HK-2 (cell line): ENCODE data around the gene OTUD3.
"Not testable (repeated sequence)": the region's sequence is repeated elsewhere in the genome, so short reads cannot be mapped to it uniquely, and the experiment has no call there.

Experiments
- DNase-seq: peaks from one replicate; pipeline ENCODE4 v3.0.0-alpha.2; 2018; ENCODE audit not compliant: unreplicated experiment

Gene OTUD3

GRCh38 chr1:19882111-19883071 lies at the start of gene OTUD3:
TSS of gene OTUD3 (plus strand) at chr1:19882395. CDS start at chr1:19882514, 119 bp downstream.
- peak; percentile 96 for DNase-seq

- no peak for DNase-seq
Observed at GRCh38 chr1:19835578-19835977, 46.6 kb upstream of the OTUD3 start.

DNA sequence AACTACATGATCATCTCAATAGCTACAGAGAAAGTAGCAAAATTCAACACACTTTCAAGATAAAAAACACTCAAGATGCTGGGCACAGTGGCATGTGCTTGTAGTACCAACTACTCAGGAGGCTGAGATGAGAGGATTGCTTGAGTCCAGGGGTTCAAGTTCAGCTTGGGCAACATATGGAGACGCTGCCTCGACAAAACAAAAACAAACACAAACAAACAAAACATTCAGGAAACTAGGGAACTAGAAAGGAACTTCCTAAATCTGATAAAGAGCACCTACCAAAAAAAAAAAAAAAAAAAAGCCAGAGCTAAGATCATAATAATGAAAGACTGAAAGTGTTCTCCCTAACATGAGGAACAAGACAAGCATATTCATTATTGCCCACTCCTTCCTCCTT lies 44.3 kb upstream of the OTUD3 start:
- no peak for DNase-seq

- DNase-seq, result no peak
Observed at GRCh38 chr1:19840228-19840627, 42.0 kb upstream of the OTUD3 start.

DNA sequence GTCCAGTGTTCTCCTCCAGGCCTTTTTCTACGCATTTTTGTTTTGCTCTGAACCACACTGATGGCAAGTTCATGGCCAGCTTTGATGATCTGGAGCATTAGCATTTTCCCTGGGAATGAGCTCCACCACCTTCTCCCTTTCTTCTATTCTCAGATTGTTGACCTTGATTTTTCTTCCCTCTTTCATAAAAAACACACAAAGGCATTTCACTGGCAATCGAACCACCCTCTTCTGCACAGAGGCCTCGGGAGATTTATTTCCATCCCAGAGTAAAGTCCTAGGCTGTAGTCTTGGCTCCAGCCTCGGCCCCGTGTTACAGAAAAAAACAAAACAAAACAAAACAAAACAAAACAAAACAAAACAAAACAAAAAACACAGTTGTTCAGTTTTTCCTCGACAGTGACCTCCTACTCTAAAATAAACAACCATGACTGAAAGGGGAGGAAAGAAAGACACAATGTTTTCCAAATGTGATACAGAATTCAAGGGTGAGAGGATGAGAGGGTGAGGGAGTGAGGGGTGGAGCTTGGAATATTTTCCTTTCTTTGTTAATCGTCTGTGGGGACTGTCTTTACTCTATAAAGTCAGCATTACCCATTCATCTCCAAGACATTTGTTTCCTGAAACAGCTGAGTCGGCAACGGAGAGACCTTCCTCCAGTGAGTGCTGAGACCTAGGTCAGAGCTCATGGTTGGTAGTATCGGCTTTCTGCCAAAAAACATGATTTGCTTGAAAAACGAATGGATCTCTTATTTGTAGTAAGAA lies 37.3 kb upstream of the OTUD3 start:
- DNase-seq, result no peak

GRCh38 chr1:19845555-19845954 lies 36.6 kb upstream of the OTUD3 start:
- no peak for DNase-seq

DNA sequence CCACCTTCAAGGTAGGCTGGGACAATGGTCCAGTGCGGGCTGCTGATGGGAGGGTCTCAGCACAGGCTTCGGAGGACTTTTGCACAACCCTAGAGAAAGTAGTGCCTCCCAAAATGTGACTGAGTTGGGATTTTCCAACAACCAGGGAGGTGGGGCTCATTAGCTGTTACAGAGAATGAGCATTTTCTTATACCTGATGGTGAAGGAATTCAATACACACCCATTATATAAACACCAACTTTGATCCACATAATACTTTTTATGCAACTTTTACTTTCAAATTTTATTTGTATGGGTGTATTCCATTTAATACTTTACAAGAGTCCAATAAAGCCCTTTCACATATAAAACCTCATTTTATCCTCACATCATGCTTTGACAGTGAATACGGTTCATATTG lies 35.9 kb upstream of the OTUD3 start:
- no peak for DNase-seq

DNA sequence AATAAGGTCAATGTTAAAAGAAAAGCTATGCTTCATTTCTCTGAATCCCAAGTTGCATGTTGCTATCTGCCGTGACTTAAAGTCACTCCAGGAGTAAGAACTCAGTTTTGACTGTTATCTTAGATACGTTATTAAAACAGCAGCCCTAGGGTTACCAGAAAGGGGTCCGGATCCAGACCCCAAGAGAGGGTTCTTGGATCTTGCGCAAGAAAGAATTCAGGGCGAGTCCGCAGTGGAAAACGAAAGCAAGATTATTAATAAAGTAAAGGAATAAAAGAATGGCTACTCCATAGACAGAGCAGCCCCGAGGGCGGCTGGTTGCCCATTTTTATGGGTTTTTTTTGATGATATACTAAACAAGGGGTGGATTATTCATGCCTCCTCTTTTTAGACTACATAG lies 34.9 kb upstream of the OTUD3 start:
- not testable (repeated sequence) for DNase-seq

GRCh38 chr1:19849307-19849706 lies 32.9 kb upstream of the OTUD3 start:
- not testable (repeated sequence) for DNase-seq

DNA sequence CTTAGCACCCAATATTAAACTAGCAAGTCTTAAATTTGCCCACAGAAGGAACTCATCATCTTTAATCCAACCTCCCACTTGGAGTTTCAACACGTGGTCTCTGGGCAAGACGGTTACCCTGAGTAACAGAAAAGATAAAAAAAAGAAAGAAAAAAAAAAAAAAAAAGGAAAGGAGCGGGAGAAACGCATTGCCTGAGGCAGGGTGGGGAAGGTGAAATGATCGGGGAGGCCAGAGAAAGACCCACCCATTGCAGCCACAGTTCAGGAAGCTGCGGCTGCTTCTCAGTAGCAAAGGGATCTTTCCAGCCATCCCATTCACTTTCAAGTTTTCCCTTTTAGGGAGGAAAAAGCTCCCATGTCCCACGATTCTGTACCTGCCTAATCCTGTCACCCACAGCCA lies 32.0 kb upstream of the OTUD3 start:
- DNase-seq, result no peak

DNA sequence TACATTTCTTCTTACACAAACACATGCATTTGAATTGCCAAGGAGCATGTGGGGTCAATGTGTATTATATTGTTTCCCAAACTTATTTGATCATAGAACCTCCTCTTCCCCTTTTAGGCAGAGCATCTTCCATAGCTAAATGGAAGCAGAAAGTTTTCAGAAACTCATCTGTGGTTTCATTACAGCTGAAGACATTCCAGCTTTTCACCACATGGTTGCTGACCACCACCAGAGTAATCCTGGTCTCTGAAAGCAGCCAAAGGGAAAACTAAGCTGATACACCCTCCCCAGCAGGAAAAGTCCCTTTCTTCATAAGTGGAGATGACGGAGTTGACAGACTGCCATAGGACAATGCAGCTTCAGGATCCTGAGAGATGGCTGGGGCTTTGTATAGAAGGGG lies 30.2 kb upstream of the OTUD3 start:
- DNase-seq, result no peak

- no peak for DNase-seq
Observed at GRCh38 chr1:19854866-19855265, 27.3 kb upstream of the OTUD3 start.

- DNase-seq, result no peak
Observed at GRCh38 chr1:19858893-19859292, 23.3 kb upstream of the OTUD3 start.

DNA sequence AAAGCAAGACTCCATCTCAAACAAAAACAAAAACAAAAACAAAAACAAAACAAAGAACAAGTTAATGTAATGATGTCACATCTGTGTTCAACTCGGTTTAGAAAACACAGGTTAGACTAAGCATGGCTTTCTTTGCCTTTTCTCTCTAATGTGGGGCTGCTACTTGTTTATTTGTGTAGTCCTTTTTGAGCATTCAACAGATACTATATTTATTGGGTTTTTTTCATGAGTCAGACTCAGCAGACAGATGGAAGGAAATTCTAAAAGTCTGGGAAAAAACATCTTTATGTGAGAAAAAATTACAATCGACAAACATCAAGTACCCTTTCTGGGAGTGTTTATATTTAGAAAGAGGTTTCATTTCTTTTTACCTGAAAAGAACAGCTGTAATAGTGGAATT lies 22.3 kb upstream of the OTUD3 start:
- no peak for DNase-seq

DNA sequence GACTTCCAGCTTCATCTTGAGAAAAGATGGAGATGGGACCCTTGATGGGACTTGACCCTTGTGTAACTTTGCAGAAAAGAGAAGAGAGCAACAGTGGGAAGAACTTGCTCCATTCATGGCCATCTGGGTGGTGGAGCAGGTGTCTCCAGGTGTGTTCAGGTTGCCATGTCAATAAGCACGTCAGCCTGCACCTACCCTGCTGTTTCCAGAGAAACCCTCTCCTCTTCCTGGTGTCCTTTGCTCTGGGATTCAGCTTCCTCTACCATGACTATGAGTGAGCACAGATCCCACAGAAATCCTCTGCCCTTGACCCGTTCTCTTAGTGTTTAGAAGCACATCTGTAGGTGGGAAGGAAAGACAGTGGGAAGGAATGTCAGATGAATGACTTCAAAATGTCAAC lies 21.8 kb upstream of the OTUD3 start:
- DNase-seq, result no peak

- no peak for DNase-seq
Observed at GRCh38 chr1:19861034-19861433, 21.2 kb upstream of the OTUD3 start.

- DNase-seq, result no peak
Observed at GRCh38 chr1:19861842-19862530, 20.2 kb upstream of the OTUD3 start.

- DNase-seq, result no peak
Observed at GRCh38 chr1:19862944-19863343, 19.3 kb upstream of the OTUD3 start.

DNA sequence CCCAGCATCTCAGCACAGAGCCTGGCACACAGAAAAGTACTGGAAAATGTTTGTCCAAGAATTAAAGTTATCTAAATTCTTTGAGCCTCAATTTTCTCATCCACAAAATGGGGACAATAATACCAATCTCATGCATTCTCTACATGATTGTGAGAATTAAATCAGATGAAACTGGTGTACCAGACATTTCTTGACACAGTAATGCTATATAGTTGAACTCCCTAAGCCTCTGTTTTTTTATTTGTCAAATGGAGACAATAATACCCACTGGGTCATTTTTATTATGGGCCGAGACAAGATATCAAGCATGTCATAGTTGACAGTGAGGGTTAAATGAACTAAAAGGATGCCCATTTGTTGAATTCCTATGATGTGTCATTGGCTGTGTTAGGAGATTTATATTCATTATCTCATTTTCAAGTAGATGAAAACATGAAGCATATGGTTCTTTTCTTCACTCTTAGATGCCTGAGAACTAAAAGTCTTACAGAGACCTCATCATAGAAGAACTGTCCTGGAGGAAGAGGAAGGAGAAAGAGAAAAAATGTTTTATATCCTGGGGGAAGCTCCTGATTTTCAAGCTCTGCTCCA lies 17.5 kb upstream of the OTUD3 start:
- no peak for DNase-seq

DNA sequence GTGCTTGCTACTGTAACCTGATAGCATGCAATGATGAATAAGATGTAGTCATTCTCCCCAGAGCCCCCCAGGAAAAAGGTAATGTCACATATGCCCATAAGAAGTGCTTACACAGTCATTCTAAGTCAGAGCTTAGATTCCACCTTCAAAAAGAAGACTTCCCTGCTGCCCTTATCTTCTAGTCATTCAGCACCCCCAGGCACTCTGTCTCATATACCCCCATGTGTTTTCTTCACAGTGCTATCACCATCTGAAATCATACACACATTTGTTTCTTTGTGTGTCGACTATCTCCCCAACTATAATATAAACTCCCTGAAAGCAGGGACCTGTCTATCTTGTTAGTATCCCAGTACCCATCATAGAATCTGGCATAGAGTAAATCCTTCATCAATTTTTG lies 16.2 kb upstream of the OTUD3 start:
- no peak for DNase-seq

- no peak for DNase-seq
Observed at GRCh38 chr1:19866758-19867157, 15.4 kb upstream of the OTUD3 start.

GRCh38 chr1:19868575-19868974 lies 13.6 kb upstream of the OTUD3 start:
- DNase-seq, result not testable (repeated sequence)
